OCI-LY3 (cell line): ENCODE data around the gene ARHGAP24.

Experiments
- CTCF ChIP-seq: fragments of 200-600, 300-600 bp; sonication (generic); IDR thresholded peaks from 2 replicates; pipeline ENCODE4 v1.5.1; 2014; ENCODE audit warnings: antibody characterized with exemption, low read length, low read depth
- EZH2phosphoT487 ChIP-seq: fragments of 200-600 bp; shearing (Covaris generic); IDR thresholded peaks from 2 replicates; pipeline ENCODE4 v1.6.1; 2018; ENCODE audit warnings: antibody characterized with exemption, mixed run types, low read depth

GRCh38 chr4:85778632-85779131 lies 303.7 kb downstream of the ARHGAP24 start:
- TF ChIP-seq CTCF (no peak), EZH2phosphoT487 (no peak)
